Mesenteric fat pad (tissue), 1 donor: ENCODE measurements around the gene AFDN. TPM values are rescaled to one million over a fixed set of nuclear protein-coding genes. Genes with fewer than 3 reads are reported as not detected.

Experiments
- DNase-seq: peaks from one replicate; pipeline ENCODE4 v3.0.0-alpha.2; 2020; ENCODE audit warnings: low spot score
- long read RNA-seq: library from polyadenylated mRNA; unstranded; transcript quantifications from one replicate; pipeline ENCODE4 v2.0.0, GENCODE V29; 2020
- total RNA-seq: library from RNA; stranded (reverse); fragmentation: NEBNext Ultra II Directional; extraction: Animal tissue kit (Norgen Biotek cat#: 25700); gene quantifications from one replicate; pipeline ENCODE4 v1.2.1, GENCODE V29; 2021
- donor health status: DM: yes; HTN: yes; CAD: no.

The AFDN gene, protein sequence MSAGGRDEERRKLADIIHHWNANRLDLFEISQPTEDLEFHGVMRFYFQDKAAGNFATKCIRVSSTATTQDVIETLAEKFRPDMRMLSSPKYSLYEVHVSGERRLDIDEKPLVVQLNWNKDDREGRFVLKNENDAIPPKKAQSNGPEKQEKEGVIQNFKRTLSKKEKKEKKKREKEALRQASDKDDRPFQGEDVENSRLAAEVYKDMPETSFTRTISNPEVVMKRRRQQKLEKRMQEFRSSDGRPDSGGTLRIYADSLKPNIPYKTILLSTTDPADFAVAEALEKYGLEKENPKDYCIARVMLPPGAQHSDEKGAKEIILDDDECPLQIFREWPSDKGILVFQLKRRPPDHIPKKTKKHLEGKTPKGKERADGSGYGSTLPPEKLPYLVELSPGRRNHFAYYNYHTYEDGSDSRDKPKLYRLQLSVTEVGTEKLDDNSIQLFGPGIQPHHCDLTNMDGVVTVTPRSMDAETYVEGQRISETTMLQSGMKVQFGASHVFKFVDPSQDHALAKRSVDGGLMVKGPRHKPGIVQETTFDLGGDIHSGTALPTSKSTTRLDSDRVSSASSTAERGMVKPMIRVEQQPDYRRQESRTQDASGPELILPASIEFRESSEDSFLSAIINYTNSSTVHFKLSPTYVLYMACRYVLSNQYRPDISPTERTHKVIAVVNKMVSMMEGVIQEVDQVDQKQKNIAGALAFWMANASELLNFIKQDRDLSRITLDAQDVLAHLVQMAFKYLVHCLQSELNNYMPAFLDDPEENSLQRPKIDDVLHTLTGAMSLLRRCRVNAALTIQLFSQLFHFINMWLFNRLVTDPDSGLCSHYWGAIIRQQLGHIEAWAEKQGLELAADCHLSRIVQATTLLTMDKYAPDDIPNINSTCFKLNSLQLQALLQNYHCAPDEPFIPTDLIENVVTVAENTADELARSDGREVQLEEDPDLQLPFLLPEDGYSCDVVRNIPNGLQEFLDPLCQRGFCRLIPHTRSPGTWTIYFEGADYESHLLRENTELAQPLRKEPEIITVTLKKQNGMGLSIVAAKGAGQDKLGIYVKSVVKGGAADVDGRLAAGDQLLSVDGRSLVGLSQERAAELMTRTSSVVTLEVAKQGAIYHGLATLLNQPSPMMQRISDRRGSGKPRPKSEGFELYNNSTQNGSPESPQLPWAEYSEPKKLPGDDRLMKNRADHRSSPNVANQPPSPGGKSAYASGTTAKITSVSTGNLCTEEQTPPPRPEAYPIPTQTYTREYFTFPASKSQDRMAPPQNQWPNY (N-terminal part only)
- 82.3 TPM for total RNA-seq
- long read RNA-seq, partial matches to known transcripts = 6 of 19 reads
- long read RNA-seq, other reads (novel, unspliced or antisense) = 10 of 19 reads

DNA sequence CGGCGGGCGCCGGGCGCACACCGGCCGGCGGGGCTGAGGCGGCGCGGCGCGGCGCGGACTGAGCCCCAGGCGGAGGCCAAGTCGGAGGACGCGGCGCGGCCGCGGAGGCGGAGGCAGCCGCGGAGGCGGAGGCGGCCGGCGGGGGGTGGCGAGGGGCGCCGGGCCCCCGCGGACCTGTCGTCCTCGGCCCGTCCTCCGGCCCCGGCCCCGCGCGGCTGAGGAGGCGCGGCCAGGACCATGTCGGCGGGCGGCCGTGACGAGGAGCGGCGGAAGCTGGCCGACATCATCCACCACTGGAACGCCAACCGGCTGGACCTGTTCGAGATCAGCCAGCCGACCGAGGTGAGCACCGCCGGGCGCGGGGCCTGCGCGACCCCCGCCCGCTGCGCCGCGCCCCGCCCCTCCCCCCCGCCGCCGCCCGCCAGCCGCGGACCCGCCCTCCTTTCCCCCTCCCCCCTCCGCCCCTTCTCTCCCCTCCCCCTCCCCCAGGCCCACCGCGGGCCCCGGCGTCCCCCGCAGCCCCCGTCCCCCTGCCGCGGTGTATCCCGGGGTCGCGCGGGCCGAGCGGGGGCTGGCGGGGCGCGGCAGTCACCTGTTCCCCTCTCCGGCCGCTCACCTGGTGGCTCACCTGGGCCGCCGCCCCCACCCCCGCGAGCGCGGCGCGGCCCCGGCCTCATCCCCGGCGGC, at the start of gene AFDN:
AFDN (plus strand) TSS at position 16 of the 687 bp plus-strand sequence; CDS start at position 238, 222 bp downstream.
- no peak for DNase-seq

- DNase-seq = peak; percentile 69
Measured at GRCh38 chr6:167778497-167779128, 48.1 kb upstream of the AFDN start.

- DNase-seq = peak; percentile 73
Measured at GRCh38 chr6:167779129-167779992, 47.4 kb upstream of the AFDN start.

GRCh38 chr6:167779993-167780655, 46.6 kb upstream of the AFDN start:
- DNase-seq = peak; percentile 65

DNA sequence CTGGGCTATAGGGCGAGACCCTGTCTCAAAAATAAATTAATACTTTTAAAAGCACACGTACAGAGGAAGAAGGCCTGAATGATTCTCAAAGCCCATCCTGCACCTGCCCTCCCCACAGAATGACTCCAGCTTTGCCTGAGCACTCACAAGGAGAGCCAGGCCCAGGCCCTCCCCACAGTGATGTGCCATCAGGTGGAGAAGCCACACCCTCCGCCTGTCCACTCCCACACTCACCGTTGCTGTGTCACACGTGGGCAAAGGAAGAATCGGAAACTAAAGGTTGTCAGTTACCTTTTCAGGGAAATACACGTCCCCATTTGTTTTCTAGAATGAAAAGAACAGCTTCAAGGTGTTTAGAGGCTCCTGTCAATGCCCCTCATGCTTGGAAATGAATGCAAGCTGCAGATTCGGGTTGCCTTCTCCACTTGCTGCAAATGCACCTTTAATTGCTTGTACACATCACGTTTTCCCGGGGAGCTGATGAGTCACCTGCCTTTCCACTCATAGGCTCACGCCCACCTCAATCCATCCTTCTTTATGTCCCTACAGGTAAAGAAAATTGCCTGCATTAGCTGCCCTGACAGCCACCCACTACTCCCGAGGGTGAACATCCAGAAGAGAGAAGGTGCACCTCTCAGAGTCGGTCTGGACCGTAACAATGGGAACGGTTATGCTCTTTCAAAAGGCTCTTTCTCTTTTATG, 45.5 kb upstream of the AFDN start:
- DNase-seq = peak; percentile 53

DNA sequence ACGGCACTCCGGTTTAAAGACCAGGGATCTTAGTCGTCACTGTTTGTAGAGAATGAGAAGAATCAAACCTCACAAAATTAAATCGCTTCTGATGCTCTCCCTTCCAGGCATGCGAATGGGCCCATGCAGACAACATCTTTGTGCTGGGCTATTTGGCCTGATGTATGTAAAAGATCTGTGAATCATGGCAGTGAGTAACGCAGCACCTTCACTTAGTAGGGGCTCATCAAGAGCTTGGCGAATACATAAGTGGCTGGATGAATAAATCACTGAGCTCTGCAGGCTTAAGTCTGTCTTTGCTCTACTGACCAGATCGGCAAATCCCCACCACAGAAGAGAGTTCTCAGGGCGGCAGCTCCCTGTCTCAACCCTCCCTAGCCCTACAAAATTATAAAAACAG, 44.8 kb upstream of the AFDN start:
- DNase-seq = peak; percentile 65

GRCh38 chr6:167782698-167783517, 43.8 kb upstream of the AFDN start:
- peak; percentile 39 for DNase-seq

DNA sequence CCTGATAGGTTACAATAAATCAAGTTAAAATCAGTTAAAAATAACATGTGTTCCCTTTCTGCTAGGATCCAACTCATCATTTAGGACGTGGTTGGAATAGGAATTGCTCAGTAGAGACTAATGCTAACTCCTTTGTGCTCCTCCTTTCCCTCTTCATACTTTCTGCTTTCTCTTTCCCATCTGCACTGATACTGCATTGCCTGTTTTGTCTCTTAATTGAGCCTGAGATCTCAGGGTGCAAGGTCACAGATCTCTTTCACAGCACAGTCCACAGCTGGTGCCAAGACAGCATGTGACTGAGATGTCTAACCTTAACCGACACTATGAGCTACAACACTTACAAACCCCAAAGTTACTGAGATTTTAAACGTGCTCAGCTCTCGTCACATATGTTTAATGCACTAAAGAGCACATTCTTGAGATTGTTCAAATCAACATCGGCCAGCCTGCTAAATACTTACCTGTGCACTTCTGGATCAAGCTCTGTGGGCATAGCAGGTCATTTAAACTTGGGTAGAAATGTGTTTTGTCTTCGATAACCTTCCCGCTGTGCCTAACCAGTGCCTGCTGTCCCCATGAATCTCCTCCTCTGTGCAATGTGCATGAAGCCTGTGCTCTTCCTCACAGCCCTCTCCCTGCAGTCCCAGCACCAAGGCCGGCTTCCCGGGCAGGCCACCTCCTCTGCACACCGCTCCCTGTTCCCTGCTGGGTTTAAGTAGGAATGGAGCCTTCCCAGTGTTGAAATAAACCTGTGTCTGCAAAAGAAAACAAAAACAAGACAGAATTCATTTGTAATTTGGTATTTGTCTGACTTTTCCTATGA, 39.6 kb upstream of the AFDN start:
- no peak for DNase-seq

GRCh38 chr6:167787896-167788562, 38.7 kb upstream of the AFDN start:
- peak; percentile 69 for DNase-seq

DNA sequence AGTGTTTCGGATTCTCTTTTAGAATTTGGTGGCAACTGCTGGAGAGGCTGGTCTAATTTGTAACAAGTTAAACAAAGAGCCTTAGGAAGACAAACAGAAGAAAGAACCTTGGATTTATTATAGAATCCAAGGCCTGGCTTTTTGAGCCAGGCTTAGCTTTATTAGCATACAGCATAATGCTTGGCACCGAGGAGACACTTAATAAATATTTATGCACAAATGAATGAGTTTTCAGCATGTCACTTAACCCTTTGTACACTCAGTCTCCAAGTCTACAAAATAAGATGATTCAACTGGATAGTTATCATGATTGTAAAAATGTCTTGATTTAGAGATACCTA, 38.2 kb upstream of the AFDN start:
- DNase-seq = no peak

- peak; percentile 37 for DNase-seq
Measured at GRCh38 chr6:167789358-167789757, 37.4 kb upstream of the AFDN start.

DNA sequence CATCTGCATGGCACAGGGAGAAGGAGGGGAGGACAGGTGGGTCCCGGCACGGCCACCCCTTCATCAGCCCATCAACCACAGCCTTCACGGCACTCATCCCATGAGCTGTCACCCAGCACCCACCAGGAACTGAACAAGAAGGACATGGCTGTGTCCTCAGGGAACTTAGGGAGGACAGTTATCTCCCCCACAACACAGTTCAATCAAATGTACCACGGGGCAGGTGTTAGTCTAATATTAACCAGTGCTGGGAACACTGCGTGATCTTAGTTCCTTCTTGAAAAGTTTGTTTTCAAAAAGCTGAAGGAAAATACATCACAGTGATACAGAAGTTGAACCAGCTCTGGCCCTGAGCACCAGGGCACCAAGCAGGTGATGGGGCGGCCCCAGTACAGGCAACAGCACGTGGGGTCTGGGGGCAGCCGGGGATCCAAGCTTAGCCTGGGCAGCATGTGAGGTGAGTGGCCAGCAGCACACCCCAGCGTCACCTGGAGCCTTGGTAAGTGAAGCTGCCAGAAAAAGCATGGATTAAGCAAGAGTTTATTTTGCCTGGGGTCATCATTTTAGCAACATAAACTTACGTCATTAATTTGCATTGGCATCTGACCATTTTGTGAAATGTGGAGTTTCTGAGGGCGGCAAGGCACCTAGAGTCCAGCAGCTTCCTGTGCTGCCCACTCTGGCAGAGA, 35.5 kb upstream of the AFDN start:
- peak; percentile 59 for DNase-seq

- peak; percentile 41 for DNase-seq
Measured at GRCh38 chr6:167791780-167792478, 34.8 kb upstream of the AFDN start.

GRCh38 chr6:167793421-167793820, 33.3 kb upstream of the AFDN start:
- no peak for DNase-seq
